Measurements from ENCODE around the gene PNPLA3. TPM values are rescaled to one million over a fixed set of nuclear protein-coding genes. Genes with fewer than 3 reads are reported as not detected.
A peak's percentile ranks its signal among the peaks of the same experiment; 100 is the strongest.

PNPLA3 gene
- total RNA-seq, 4 donors from 2014 or later = 0.76 to 1.7 (median 0.92) TPM; not detected in 1

- Histone ChIP-seq H3K4me1 (peaks cover 15 to 37% (median 20%) of the 10 kb centered on the region in 3 donors), H3K27me3 (peaks cover 0 to 57% (median 4%) of the 10 kb centered on the region in 4 donors), H3K9me3 (no peaks in the 10 kb centered on the region), H3K27ac (no peak overlapping the region), H3K4me3 (no peak overlapping the region), H3K36me3 (no peaks in the 10 kb centered on the region)
- no peak for TF ChIP-seq CTCF (IDR thresholded peaks at IDR 0.05)
- TF ChIP-seq POLR2A (IDR thresholded peaks at IDR 0.05) = no peak
- intact Hi-C loops (cut with DNase I) = no loop called here
- no peak for DNase-seq
- WGBS, 2 donors = 83 to 87% methylated on average over 2 to 4 of the region's 7 CpGs
Observed at GRCh38 chr22:43924877-43925276, 1.3 kb downstream of the PNPLA3 start.

- DNase-seq = no peak
- no peak for TF ChIP-seq CTCF (IDR thresholded peaks at IDR 0.05)
- no peak for TF ChIP-seq POLR2A (IDR thresholded peaks at IDR 0.05)
- no peaks in the 10 kb centered on the region for H3K36me3 ChIP-seq
- H3K27me3 ChIP-seq = peaks cover 0 to 49% (median 4%) of the 10 kb centered on the region in 4 donors
- H3K4me3 ChIP-seq = no peak overlapping the region
- H3K9me3 ChIP-seq = no peaks in the 10 kb centered on the region
- H3K27ac ChIP-seq = peak overlapping the region in 1 of 4 donors; percentile 17
- intact Hi-C loops (cut with DNase I) = no loop called here
- WGBS, 2 donors = 38 to 45% methylated on average over 3 to 4 of the region's 6 CpGs
- peaks cover 15 to 37% (median 20%) of the 10 kb centered on the region in 3 donors for H3K4me1 ChIP-seq
Observed at GRCh38 chr22:43925433-43926348, 2.1 kb downstream of the PNPLA3 start.

- Histone ChIP-seq H3K27ac (no peak overlapping the region), H3K27me3 (peaks cover 0 to 45% (median 4%) of the 10 kb centered on the region in 4 donors), H3K9me3 (no peaks in the 10 kb centered on the region), H3K36me3 (no peaks in the 10 kb centered on the region), H3K4me3 (no peak overlapping the region), H3K4me1 (peaks cover 15 to 37% (median 20%) of the 10 kb centered on the region in 3 donors)
- intact Hi-C loops (cut with DNase I) = no loop called here
- no peak for DNase-seq
- WGBS, 2 donors = 71 to 78% methylated on average over 1 of the region's 1 CpG
- no peak for TF ChIP-seq POLR2A (IDR thresholded peaks at IDR 0.05)
- no peak for TF ChIP-seq CTCF (IDR thresholded peaks at IDR 0.05)
Observed at GRCh38 chr22:43926349-43926710, 2.7 kb downstream of the PNPLA3 start.

GRCh38 chr22:43928468-43928867, 4.9 kb downstream of the PNPLA3 start:
- peaks cover 12 to 30% (median 20%) of the 10 kb centered on the region in 3 donors for H3K4me1 ChIP-seq
- no peaks in the 10 kb centered on the region for H3K36me3 ChIP-seq
- H3K4me3 ChIP-seq = no peak overlapping the region
- H3K27me3 ChIP-seq = peaks cover 0 to 25% (median 4%) of the 10 kb centered on the region in 4 donors
- no peak overlapping the region for H3K27ac ChIP-seq
- WGBS, 2 donors = 65 to 76% methylated on average over 3 to 5 of the region's 5 CpGs
- no peaks in the 10 kb centered on the region for H3K9me3 ChIP-seq
- TF ChIP-seq POLR2A (IDR thresholded peaks at IDR 0.05) (no peak), CTCF (IDR thresholded peaks at IDR 0.05) (no peak)
- intact Hi-C loops (cut with DNase I) = no loop called here
- no peak for DNase-seq

- Histone ChIP-seq H3K36me3 (no peaks in the 10 kb centered on the region), H3K4me3 (no peak overlapping the region), H3K27me3 (peaks cover 0 to 21% (median 4%) of the 10 kb centered on the region in 4 donors), H3K27ac (no peak overlapping the region), H3K9me3 (no peaks in the 10 kb centered on the region), H3K4me1 (peaks cover 11 to 25% (median 17%) of the 10 kb centered on the region in 3 donors)
- TF ChIP-seq CTCF (IDR thresholded peaks at IDR 0.05) (no peak), POLR2A (IDR thresholded peaks at IDR 0.05) (no peak)
- 57 to 87% methylated on average over 1 to 4 of the region's 6 CpGs for WGBS, 2 donors
- DNase-seq = no peak
- intact Hi-C loops (cut with DNase I) = no loop called here
Observed at GRCh38 chr22:43928908-43929307, 5.3 kb downstream of the PNPLA3 start.
